Activated T-cell treated with anti-CD3 and anti-CD28 coated beads for 4 hours (primary cell): ENCODE data around the gene PPIP5K2.
"Not testable (repeated sequence)": the region's sequence is repeated elsewhere in the genome, so short reads cannot be mapped to it uniquely, and the experiment has no call there.

Source experiments
- DNase-seq: peaks from one replicate; pipeline ENCODE4 v3.0.0-alpha.2; 2020

PPIP5K2 gene

GRCh38 chr5:103119765-103120606, at the start of gene PPIP5K2, which contains the start of gene GIN1:
PPIP5K2 (plus strand) TSS chr5:103120301; CDS start chr5:103129590, 9,289 bp downstream.
GIN1 (minus strand) TSS chr5:103120138; CDS start chr5:103108707, 11,431 bp downstream.
- peak; percentile 99 for DNase-seq

GRCh38 chr5:103073500-103073899, 46.6 kb upstream of the PPIP5K2 start:
- DNase-seq: not testable (repeated sequence)

- no peak for DNase-seq
These were observed 44.7 kb upstream of the PPIP5K2 start for GRCh38 chr5:103075442-103075841.

GRCh38 chr5:103079796-103080195, 40.3 kb upstream of the PPIP5K2 start:
- no peak for DNase-seq

- no peak for DNase-seq
These were observed 33.6 kb upstream of the PPIP5K2 start for GRCh38 chr5:103086547-103086946.

- no peak for DNase-seq
These were observed 30.8 kb upstream of the PPIP5K2 start for GRCh38 chr5:103089272-103089671.

GRCh38 chr5:103090791-103091190, 29.3 kb upstream of the PPIP5K2 start:
- DNase-seq: no peak

GRCh38 chr5:103092676-103093075, 27.4 kb upstream of the PPIP5K2 start:
- DNase-seq: no peak

- no peak for DNase-seq
These were observed 26.4 kb upstream of the PPIP5K2 start for GRCh38 chr5:103093727-103094126.

- no peak for DNase-seq
These were observed 25.4 kb upstream of the PPIP5K2 start for GRCh38 chr5:103094737-103095136.

- no peak for DNase-seq
These were observed 21.1 kb upstream of the PPIP5K2 start for GRCh38 chr5:103098993-103099392.

GRCh38 chr5:103101079-103101750, 18.9 kb upstream of the PPIP5K2 start:
- no peak for DNase-seq

- no peak for DNase-seq
These were observed 17.9 kb upstream of the PPIP5K2 start for GRCh38 chr5:103102234-103102633.

- DNase-seq: no peak
These were observed 12.0 kb upstream of the PPIP5K2 start for GRCh38 chr5:103108086-103108485.

- DNase-seq: no peak
These were observed 10.8 kb upstream of the PPIP5K2 start for GRCh38 chr5:103109277-103109676.

- no peak for DNase-seq
These were observed 9.7 kb upstream of the PPIP5K2 start for GRCh38 chr5:103110403-103110802.

GRCh38 chr5:103111468-103111867, 8.6 kb upstream of the PPIP5K2 start:
- no peak for DNase-seq

- DNase-seq: no peak
These were observed 7.2 kb upstream of the PPIP5K2 start for GRCh38 chr5:103112910-103113309.

GRCh38 chr5:103114440-103114839, 5.7 kb upstream of the PPIP5K2 start:
- no peak for DNase-seq

GRCh38 chr5:103117471-103117991, 2.6 kb upstream of the PPIP5K2 start:
- DNase-seq: no peak

- DNase-seq: no peak
These were observed 884 bp upstream of the PPIP5K2 start for GRCh38 chr5:103119070-103119764.

GRCh38 chr5:103120607-103121200, 603 bp downstream of the PPIP5K2 start:
- DNase-seq: no peak

- DNase-seq: no peak
These were observed 2.1 kb downstream of the PPIP5K2 start for GRCh38 chr5:103122242-103122641.
